ENCODE data around the gene MAPK14. TPM values are rescaled to one million over a fixed set of nuclear protein-coding genes. Genes with fewer than 3 reads are reported as not detected.

MAPK14 gene
- total RNA-seq, 1 donor from 2014 or later = 24.5 TPM

- no peak for DNase-seq
- TF ChIP-seq CTCF (IDR thresholded peaks at IDR 0.05; ENCODE audit: borderline replicate concordance) = no peak
- Histone ChIP-seq H3K4me3 (no peak overlapping the region), H3K27ac (replicated peaks) (no peak overlapping the region), H3K27me3 (ENCODE audit: low read depth) (no peaks in the 10 kb centered on the region), H3K4me1 (peaks cover 9% of the 10 kb centered on the region), H3K9me3 (replicated peaks) (no peaks in the 10 kb centered on the region), H3K36me3 (peaks cover 48% of the 10 kb centered on the region)
- intact Hi-C loops (cut with micrococcal nuclease) = no loop called here
Observed at GRCh38 chr6:36111526-36111925, 83.9 kb downstream of the MAPK14 start.

GRCh38 chr6:36113049-36113448, 85.4 kb downstream of the MAPK14 start:
- no peaks in the 10 kb centered on the region for H3K27me3 ChIP-seq (ENCODE audit: low read depth)
- no peak for DNase-seq
- no peak overlapping the region for H3K27ac ChIP-seq (replicated peaks)
- no peak overlapping the region for H3K4me3 ChIP-seq
- H3K9me3 ChIP-seq (replicated peaks) = no peaks in the 10 kb centered on the region
- no peak for TF ChIP-seq CTCF (IDR thresholded peaks at IDR 0.05; ENCODE audit: borderline replicate concordance)
- intact Hi-C loops (cut with micrococcal nuclease) = no loop called here
- peaks cover 9% of the 10 kb centered on the region for H3K4me1 ChIP-seq
- peaks cover 40% of the 10 kb centered on the region for H3K36me3 ChIP-seq

- H3K4me3 ChIP-seq = no peak overlapping the region
- intact Hi-C loops (cut with micrococcal nuclease) = no loop called here
- H3K36me3 ChIP-seq = peaks cover 33% of the 10 kb centered on the region
- H3K27ac ChIP-seq (replicated peaks) = no peak overlapping the region
- TF ChIP-seq CTCF (IDR thresholded peaks at IDR 0.05; ENCODE audit: borderline replicate concordance) = no peak
- H3K9me3 ChIP-seq (replicated peaks) = no peaks in the 10 kb centered on the region
- H3K4me1 ChIP-seq = peaks cover 9% of the 10 kb centered on the region
- DNase-seq = no peak
- no peaks in the 10 kb centered on the region for H3K27me3 ChIP-seq (ENCODE audit: low read depth)
Observed at GRCh38 chr6:36113703-36114102, 86.1 kb downstream of the MAPK14 start.

- Histone ChIP-seq H3K9me3 (replicated peaks) (no peaks in the 10 kb centered on the region), H3K27me3 (ENCODE audit: low read depth) (no peaks in the 10 kb centered on the region), H3K27ac (replicated peaks) (no peak overlapping the region), H3K4me1 (peaks cover 9% of the 10 kb centered on the region), H3K36me3 (peaks cover 22% of the 10 kb centered on the region), H3K4me3 (no peak overlapping the region)
- no peak for DNase-seq
- intact Hi-C loops (cut with micrococcal nuclease) = no loop called here
- no peak for TF ChIP-seq CTCF (IDR thresholded peaks at IDR 0.05; ENCODE audit: borderline replicate concordance)
Observed at GRCh38 chr6:36114798-36115408, 87.3 kb downstream of the MAPK14 start.

- Histone ChIP-seq H3K4me3 (no peak overlapping the region), H3K9me3 (replicated peaks) (no peaks in the 10 kb centered on the region), H3K27ac (replicated peaks) (no peak overlapping the region), H3K36me3 (peaks cover 17% of the 10 kb centered on the region), H3K4me1 (peaks cover 9% of the 10 kb centered on the region), H3K27me3 (ENCODE audit: low read depth) (no peaks in the 10 kb centered on the region)
- no peak for DNase-seq
- intact Hi-C loops (cut with micrococcal nuclease) = no loop called here
- TF ChIP-seq CTCF (IDR thresholded peaks at IDR 0.05; ENCODE audit: borderline replicate concordance) = no peak
Observed at GRCh38 chr6:36115412-36115811, 87.8 kb downstream of the MAPK14 start.
